A673 (cell line): ENCODE measurements around the gene RRP1B. TPM values are rescaled to one million over a fixed set of nuclear protein-coding genes. Genes with fewer than 3 reads are reported as not detected.

ENCODE experiments used
- BruUV-seq: library from RNA; stranded (reverse); fragments of 400-500 nt; replicated peaks from 2 replicates; lab custom pipeline; 2021; lab: Mats Ljungman, UMichigan
- CTCF ChIA-PET: fragments of 300-600 bp; sonication (Branson Sonifier 250); formaldehyde crosslinking; loops from one replicate; lab custom pipeline; 2022; ENCODE audit warnings: antibody characterized with exemption; lab: Charles Lee
- POLR2A ChIA-PET: fragments of 300-600 bp; sonication (Branson Sonifier 250); formaldehyde crosslinking; loops from one replicate; lab custom pipeline; 2022; ENCODE audit warnings: antibody characterized with exemption; ENCODE audit not compliant: low non-redundant PET; lab: Charles Lee
- DNase-seq: peaks from one replicate; pipeline ENCODE4 v3.0.0-alpha.2; 2015; ENCODE audit warnings: low spot score
- H3K27ac ChIP-seq: fragments of 200-600 bp; sonication (generic); 2 replicates; pipeline ENCODE4 v1.5.1; 2016; ENCODE audit warnings: mixed run types, low read depth, mild to moderate bottlenecking, mixed read lengths, antibody characterized with exemption, low read length; ENCODE audit not compliant: poor library complexity, severe bottlenecking
- H3K27me3 ChIP-seq: fragments of 200-600 bp; sonication (generic); replicated peaks from 2 replicates; pipeline ENCODE4 v1.6.1; 2017; ENCODE audit warnings: mixed run types, low read depth, mild to moderate bottlenecking, mixed read lengths, antibody characterized with exemption, low read length; ENCODE audit not compliant: insufficient read depth, poor library complexity
- H3K36me3 ChIP-seq: fragments of 200-600 bp; sonication (generic); 2 replicates; pipeline ENCODE4 v1.6.1; 2016; ENCODE audit warnings: mixed run types, mild to moderate bottlenecking, mixed read lengths, antibody characterized with exemption, low read length; ENCODE audit not compliant: insufficient read depth, poor library complexity, severe bottlenecking
- H3K4me1 ChIP-seq: fragments of 200-600 bp; sonication (generic); 2 replicates; pipeline ENCODE4 v1.6.1; 2017; ENCODE audit warnings: mixed run types, mild to moderate bottlenecking, mixed read lengths, antibody characterized with exemption, low read length; ENCODE audit not compliant: insufficient read depth, poor library complexity, severe bottlenecking
- H3K4me3 ChIP-seq: fragments of 200-600 bp; sonication (generic); 2 replicates; pipeline ENCODE4 v1.5.1; 2016; ENCODE audit warnings: low read depth, mixed run types, mild to moderate bottlenecking, mixed read lengths, low read length; ENCODE audit not compliant: poor library complexity, severe bottlenecking
- H3K9me3 ChIP-seq: fragments of 200-600 bp; sonication (generic); 2 replicates; pipeline ENCODE4 v1.6.1; 2016; ENCODE audit warnings: mixed run types, low read depth, mild to moderate bottlenecking, mixed read lengths, antibody characterized with exemption, low read length; ENCODE audit not compliant: poor library complexity, severe bottlenecking
- EZH2 ChIP-seq: fragments of 200-600 bp; sonication (generic); IDR thresholded peaks from 2 replicates; pipeline ENCODE4 v1.6.1; 2017; ENCODE audit warnings: borderline replicate concordance, low read depth, mild to moderate bottlenecking, mixed read lengths, antibody characterized with exemption, low read length; ENCODE audit not compliant: poor library complexity, severe bottlenecking
- intact Hi-C: fragments of 100-400 bp; cut with micrococcal nuclease; formaldehyde crosslinking; loops from one replicate; pipeline ENCODE4 v1.10.0; 2022; ENCODE audit not compliant: unreplicated experiment
- total RNA-seq: library from RNA; stranded (reverse); gene quantifications from 2 replicates; pipeline ENCODE4 v1.2.3, GENCODE V29; 2021
- TF ChIP-seq, protein P1 (sequence below): fragments of 300-800, 200-600 bp; sonication (generic); conservative IDR thresholded peaks from 2 replicates; pipeline ENCODE4 v1.5.1; 2017; ENCODE audit warnings: low read depth, mild to moderate bottlenecking, antibody characterized with exemption, low read length, moderate library complexity, mixed read lengths

Gene RRP1B
- total RNA-seq, 1 experiment from 2014 or later = 73.5 TPM

DNA sequence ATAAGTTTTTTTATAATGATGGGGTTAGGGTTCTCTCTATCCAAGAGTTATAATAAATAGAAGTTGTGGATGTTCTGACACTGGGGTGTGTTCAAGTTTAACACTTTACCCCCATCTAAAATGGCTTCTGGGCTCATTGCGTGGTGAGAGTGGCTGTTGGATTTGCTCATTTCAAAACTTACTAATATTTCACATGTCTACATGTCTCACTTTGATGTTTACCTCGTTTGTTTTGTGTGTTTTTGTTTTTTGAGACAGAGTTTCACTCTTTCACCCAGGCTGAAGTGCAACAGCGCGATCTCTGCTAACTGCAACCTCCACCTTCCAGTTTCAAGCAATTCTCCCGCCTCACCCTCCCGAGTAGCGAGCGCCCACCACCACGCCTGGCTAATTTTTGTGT, 3.7 kb downstream of the RRP1B start:
- TF ChIP-seq, protein P1, sequence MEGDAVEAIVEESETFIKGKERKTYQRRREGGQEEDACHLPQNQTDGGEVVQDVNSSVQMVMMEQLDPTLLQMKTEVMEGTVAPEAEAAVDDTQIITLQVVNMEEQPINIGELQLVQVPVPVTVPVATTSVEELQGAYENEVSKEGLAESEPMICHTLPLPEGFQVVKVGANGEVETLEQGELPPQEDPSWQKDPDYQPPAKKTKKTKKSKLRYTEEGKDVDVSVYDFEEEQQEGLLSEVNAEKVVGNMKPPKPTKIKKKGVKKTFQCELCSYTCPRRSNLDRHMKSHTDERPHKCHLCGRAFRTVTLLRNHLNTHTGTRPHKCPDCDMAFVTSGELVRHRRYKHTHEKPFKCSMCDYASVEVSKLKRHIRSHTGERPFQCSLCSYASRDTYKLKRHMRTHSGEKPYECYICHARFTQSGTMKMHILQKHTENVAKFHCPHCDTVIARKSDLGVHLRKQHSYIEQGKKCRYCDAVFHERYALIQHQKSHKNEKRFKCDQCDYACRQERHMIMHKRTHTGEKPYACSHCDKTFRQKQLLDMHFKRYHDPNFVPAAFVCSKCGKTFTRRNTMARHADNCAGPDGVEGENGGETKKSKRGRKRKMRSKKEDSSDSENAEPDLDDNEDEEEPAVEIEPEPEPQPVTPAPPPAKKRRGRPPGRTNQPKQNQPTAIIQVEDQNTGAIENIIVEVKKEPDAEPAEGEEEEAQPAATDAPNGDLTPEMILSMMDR = no peak
- TF ChIP-seq EZH2 = no peak
- POLR2A ChIA-PET = no interaction called here
- no peak for DNase-seq
- intact Hi-C loops = no loop called here
- no TSS peak for BruUV-seq
- Histone ChIP-seq H3K36me3 (peaks cover 30% of the 10 kb centered on the region), H3K27me3 (no peaks in the 10 kb centered on the region), H3K9me3 (no peaks in the 10 kb centered on the region), H3K4me3 (no peak overlapping the region), H3K27ac (no peak overlapping the region), H3K4me1 (peaks cover 11% of the 10 kb centered on the region)
- CTCF ChIA-PET = no interaction called here

DNA sequence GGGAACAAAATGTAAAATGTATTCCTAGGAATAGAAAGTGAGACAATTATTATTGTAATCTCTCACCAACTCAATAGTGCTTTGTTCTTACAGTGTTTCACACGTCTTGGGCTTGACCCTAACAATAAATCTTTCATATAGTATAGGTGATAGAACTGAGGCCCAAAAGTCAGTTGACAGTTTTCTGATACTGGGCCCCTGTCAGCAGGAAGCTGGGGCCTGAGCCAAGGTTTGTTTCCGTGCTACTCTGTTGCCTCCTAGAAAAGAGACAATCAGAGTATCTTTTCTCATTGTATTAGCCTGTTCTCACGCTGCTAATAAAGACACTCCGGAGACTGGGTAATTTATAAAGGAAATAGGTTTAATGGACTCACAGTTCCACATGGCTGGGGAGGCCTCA, 5.0 kb downstream of the RRP1B start:
- H3K4me3 ChIP-seq = no peak overlapping the region
- H3K27ac ChIP-seq = no peak overlapping the region
- no TSS peak for BruUV-seq
- H3K36me3 ChIP-seq = peaks cover 30% of the 10 kb centered on the region
- intact Hi-C loops = no loop called here
- no peaks in the 10 kb centered on the region for H3K27me3 ChIP-seq
- ChIA-PET CTCF (no interaction called here), POLR2A (no interaction called here)
- no peak for DNase-seq
- peaks cover 11% of the 10 kb centered on the region for H3K4me1 ChIP-seq
- H3K9me3 ChIP-seq = no peaks in the 10 kb centered on the region
- no peak for TF ChIP-seq EZH2
- TF ChIP-seq, protein P1 = no peak

DNA sequence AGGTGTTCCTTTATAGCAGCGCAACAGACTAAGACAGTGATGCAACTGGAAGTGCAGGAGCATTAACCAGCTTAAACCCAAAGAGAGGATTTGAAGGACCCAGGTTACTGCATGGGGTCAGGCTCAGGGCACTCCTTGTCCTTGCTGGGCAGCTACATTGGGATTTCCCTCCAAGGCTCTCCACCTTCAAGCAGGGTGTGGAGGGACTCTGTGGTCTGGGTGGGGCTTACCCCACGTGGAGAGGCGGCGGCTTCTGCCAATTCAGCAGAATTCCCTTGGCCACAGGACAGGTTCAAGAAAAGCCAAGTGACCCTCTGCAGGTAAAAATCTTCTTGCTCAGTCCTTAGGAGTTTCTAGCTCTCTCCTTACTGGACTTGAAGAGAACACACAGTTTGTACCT, 6.5 kb downstream of the RRP1B start:
- Histone ChIP-seq H3K27me3 (no peaks in the 10 kb centered on the region), H3K4me3 (no peak overlapping the region), H3K36me3 (peaks cover 35% of the 10 kb centered on the region), H3K9me3 (no peaks in the 10 kb centered on the region), H3K27ac (no peak overlapping the region), H3K4me1 (peaks cover 6% of the 10 kb centered on the region)
- TF ChIP-seq, protein P1 = no peak
- CTCF ChIA-PET = no interaction called here
- no TSS peak for BruUV-seq
- DNase-seq = no peak
- POLR2A ChIA-PET = no interaction called here
- intact Hi-C loops = no loop called here
